Fibroblast of lung (primary cell): ENCODE measurements around the gene CCN5. TPM values are rescaled to one million over a fixed set of nuclear protein-coding genes. Genes with fewer than 3 reads are reported as not detected.
A peak's percentile ranks its signal among the peaks of the same experiment; 100 is the strongest.

Experiments
- DNase-seq, 2 donors: peaks; one replicate each; pipeline versions ENCODE4 v3.0.0 to v3.0.0-alpha.2; 2010; ENCODE audit warnings: low read depth in 2 of 2
- H2AFZ ChIP-seq: 2 replicates; pipeline ENCODE4 v1.5.1; 2012; ENCODE audit warnings: low read length, control low read depth, inconsistent platforms
- H3K27ac ChIP-seq: 2 replicates; pipeline ENCODE4 v1.5.1; 2011; ENCODE audit warnings: low read length, control low read depth; ENCODE audit not compliant: insufficient read depth
- H3K27me3 ChIP-seq: 2 replicates; pipeline ENCODE4 v1.5.1; 2011; ENCODE audit warnings: mild to moderate bottlenecking, low read length; ENCODE audit not compliant: control insufficient read depth, insufficient read depth
- H3K36me3 ChIP-seq: 2 replicates; pipeline ENCODE4 v1.5.1; 2011; ENCODE audit warnings: low read length; ENCODE audit not compliant: control insufficient read depth, insufficient read depth
- H3K4me1 ChIP-seq: 2 replicates; pipeline ENCODE4 v1.5.1; 2011; ENCODE audit warnings: low read length; ENCODE audit not compliant: control insufficient read depth, insufficient read depth; ENCODE audit errors: extremely low read depth
- H3K4me2 ChIP-seq: 2 replicates; pipeline ENCODE4 v1.5.1; 2011; ENCODE audit warnings: low read length, control low read depth; ENCODE audit not compliant: insufficient read depth; ENCODE audit errors: extremely low read depth
- H3K4me3 ChIP-seq, 4 experiments: fragments of 200-600 bp in 1 of 4; sonication (generic) in 1 of 4; replicated peaks in 1 of 4; 2 replicates each; pipeline ENCODE4 v1.5.1; 2011 to 2016; ENCODE audit warnings: low read length in 4 of 4, low read depth in 3 of 4, mild to moderate bottlenecking in 3 of 4, control low read depth in 2 of 4, inconsistent platforms in 1 of 4, mixed read lengths in 1 of 4; ENCODE audit not compliant: insufficient read depth in 1 of 4; ENCODE audit errors: control extremely low read depth in 1 of 4
- H3K79me2 ChIP-seq: 2 replicates; pipeline ENCODE4 v1.5.1; 2012; ENCODE audit warnings: mild to moderate bottlenecking, low read length, inconsistent platforms; ENCODE audit not compliant: control insufficient read depth, insufficient read depth
- H3K9ac ChIP-seq: 2 replicates; pipeline ENCODE4 v1.5.1; 2011; ENCODE audit warnings: mild to moderate bottlenecking, low read length, control low read depth; ENCODE audit not compliant: insufficient read depth
- H3K9me3 ChIP-seq: 2 replicates; pipeline ENCODE4 v1.5.1; 2012; ENCODE audit warnings: low read depth, low read length; ENCODE audit not compliant: control insufficient read depth, insufficient read depth
- H4K20me1 ChIP-seq: 2 replicates; pipeline ENCODE4 v1.5.1; 2011; ENCODE audit warnings: low read length; ENCODE audit not compliant: control insufficient read depth, insufficient read depth; ENCODE audit errors: extremely low read depth
- EZH2 ChIP-seq: IDR thresholded peaks from 2 replicates; pipeline ENCODE4 v1.5.1; 2012; ENCODE audit warnings: low read length, control low read depth, mild to moderate bottlenecking; ENCODE audit errors: missing control alignments
- polyA plus RNA-seq, 2 donors: library from polyadenylated mRNA; depleted of rRNA in 1 of 2; stranded (reverse) in 1 of 2; unstranded in 1 of 2; fragments of >200 nt; gene quantifications; 2 replicates each; pipeline ENCODE4 v1.2.1, GENCODE V29; 2011 to 2012; ENCODE audit warnings: missing spikeins in 1 of 2
- total RNA-seq: library from RNA; depleted of rRNA; stranded (reverse); fragments of >200 nt; gene quantifications from 2 replicates; pipeline ENCODE4 v1.2.1, GENCODE V29; 2014
- TF ChIP-seq, protein P1 (sequence below), 2 donors: IDR thresholded peaks in 1 of 2; conservative IDR thresholded peaks in 1 of 2; 1 replicate in 1 of 2; 2 replicates in 1 of 2; pipeline ENCODE4 v1.5.1; 2011 to 2012; ENCODE audit warnings: low read length in 2 of 2, control low read depth in 1 of 2, inconsistent platforms in 1 of 2, low read depth in 1 of 2, mild to moderate bottlenecking in 1 of 2

Gene CCN5
- total and polyA plus RNA-seq, 2 donors (not counting 1 experiment from before 2014, with no cell fraction given) = 31.4 to 122 TPM

DNA sequence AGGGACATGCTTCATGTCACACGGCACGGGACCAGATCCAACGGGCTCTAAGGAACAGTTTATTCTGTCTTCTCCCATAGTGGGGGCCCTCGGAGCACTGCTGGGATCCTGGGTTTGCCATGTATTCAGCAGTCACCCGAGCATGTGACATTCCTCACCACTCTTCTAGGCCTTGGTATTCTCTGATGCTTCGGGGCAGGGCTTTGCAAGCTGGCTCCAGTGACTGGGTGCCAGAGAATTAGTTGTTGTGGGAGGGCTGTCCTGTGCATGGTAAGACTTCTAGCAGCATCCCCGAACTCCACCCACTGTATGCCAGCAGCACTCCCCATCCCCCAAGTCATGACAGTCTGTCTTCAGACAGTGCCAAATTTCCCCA lies 5.4 kb downstream of the CCN5 start:
- Histone ChIP-seq H3K9ac (no peak overlapping the region), H2AFZ (no peak overlapping the region), H3K9me3 (no peaks in the 10 kb centered on the region), H3K4me2 (peak overlapping the region; percentile 21), H3K27ac (peak overlapping the region; percentile 48), H3K79me2 (no peaks in the 10 kb centered on the region), H3K4me1 (peaks cover 16% of the 10 kb centered on the region), H4K20me1 (no peaks in the 10 kb centered on the region), H3K4me3 (no peak overlapping the region), H3K36me3 (no peaks in the 10 kb centered on the region), H3K27me3 (peaks cover 5% of the 10 kb centered on the region)
- DNase-seq = peak; percentile 58 to 71
- TF ChIP-seq, protein P1, sequence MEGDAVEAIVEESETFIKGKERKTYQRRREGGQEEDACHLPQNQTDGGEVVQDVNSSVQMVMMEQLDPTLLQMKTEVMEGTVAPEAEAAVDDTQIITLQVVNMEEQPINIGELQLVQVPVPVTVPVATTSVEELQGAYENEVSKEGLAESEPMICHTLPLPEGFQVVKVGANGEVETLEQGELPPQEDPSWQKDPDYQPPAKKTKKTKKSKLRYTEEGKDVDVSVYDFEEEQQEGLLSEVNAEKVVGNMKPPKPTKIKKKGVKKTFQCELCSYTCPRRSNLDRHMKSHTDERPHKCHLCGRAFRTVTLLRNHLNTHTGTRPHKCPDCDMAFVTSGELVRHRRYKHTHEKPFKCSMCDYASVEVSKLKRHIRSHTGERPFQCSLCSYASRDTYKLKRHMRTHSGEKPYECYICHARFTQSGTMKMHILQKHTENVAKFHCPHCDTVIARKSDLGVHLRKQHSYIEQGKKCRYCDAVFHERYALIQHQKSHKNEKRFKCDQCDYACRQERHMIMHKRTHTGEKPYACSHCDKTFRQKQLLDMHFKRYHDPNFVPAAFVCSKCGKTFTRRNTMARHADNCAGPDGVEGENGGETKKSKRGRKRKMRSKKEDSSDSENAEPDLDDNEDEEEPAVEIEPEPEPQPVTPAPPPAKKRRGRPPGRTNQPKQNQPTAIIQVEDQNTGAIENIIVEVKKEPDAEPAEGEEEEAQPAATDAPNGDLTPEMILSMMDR (conservative IDR thresholded peaks at IDR 0.05 in 1 of 2, IDR thresholded peaks at IDR 0.05 in 1 of 2; ENCODE audit: low read depth in 1 of 2, low read length in 2 of 2) = no peak
- TF ChIP-seq EZH2 = no peak

DNA sequence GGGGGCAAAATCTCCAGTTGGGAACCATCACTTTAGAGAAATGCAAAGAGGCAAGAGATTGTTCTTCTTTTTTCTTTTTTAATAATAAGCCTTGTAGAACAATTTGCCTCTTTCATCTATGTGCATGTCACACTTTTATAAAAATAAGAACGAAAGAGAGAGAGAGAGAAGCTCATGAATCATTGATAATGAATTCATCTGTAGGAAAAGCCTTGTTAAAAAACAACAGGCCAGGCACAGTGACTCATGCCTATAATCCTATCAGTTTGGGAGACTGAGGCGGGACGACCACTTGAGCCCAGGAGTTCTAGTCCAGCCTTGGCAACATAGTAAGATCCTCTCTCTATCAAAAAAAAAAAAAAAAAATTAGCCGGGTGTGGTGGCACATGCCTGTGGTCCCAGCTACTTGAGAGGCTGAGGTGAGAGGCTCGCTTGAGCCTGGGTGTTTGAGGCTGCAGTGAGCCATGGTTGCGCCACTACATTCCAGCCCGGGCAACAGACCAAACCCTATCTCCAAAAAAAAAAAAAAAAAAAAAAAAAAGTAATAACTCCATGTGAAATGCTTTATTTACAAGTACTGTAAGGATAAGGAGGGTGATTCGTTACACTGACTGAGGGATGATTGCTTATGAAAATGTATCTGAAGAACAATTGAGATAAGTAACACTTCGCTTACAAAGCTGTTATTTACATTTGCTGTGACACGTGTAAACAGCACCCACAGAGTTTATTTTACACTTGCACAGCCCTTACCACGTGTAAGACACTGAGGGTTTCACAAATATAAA lies 6.0 kb downstream of the CCN5 start:
- Histone ChIP-seq H3K36me3 (no peaks in the 10 kb centered on the region), H3K4me1 (peaks cover 16% of the 10 kb centered on the region), H3K4me3 (no peak overlapping the region), H3K9me3 (no peaks in the 10 kb centered on the region), H3K4me2 (peak overlapping the region; percentile 21), H3K27me3 (peaks cover 5% of the 10 kb centered on the region), H3K9ac (no peak overlapping the region), H4K20me1 (no peaks in the 10 kb centered on the region), H2AFZ (no peak overlapping the region), H3K27ac (peak overlapping the region; percentile 48), H3K79me2 (no peaks in the 10 kb centered on the region)
- no peak for TF ChIP-seq EZH2
- TF ChIP-seq, protein P1 (conservative IDR thresholded peaks at IDR 0.05 in 1 of 2, IDR thresholded peaks at IDR 0.05 in 1 of 2; ENCODE audit: low read depth in 1 of 2, low read length in 2 of 2) = no peak
- peak; percentile 91 to 94 for DNase-seq

DNA sequence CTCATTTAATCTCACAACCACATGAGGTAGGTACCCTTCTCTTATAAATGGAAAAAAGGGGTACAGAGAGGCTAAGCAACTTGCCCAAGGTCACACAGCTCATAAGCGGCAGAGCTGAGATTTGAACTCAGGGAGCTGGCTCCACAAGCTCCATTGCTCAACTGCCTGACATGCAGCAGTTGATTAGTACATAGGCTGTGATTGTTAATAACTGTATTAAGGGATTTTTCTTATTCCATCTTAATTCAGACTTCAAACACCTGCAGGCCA lies 6.6 kb downstream of the CCN5 start:
- H3K27ac ChIP-seq = no peak overlapping the region
- H3K4me2 ChIP-seq = peak overlapping the region; percentile 0

More for the DNA sequence above, 6.6 kb downstream of the CCN5 start:
- Histone ChIP-seq H3K9ac (no peak overlapping the region), H3K9me3 (no peaks in the 10 kb centered on the region), H3K79me2 (no peaks in the 10 kb centered on the region), H3K36me3 (no peaks in the 10 kb centered on the region), H3K27me3 (peaks cover 6% of the 10 kb centered on the region), H2AFZ (no peak overlapping the region), H3K4me3 (no peak overlapping the region), H4K20me1 (no peaks in the 10 kb centered on the region), H3K4me1 (peaks cover 14% of the 10 kb centered on the region)
- TF ChIP-seq, protein P1 (conservative IDR thresholded peaks at IDR 0.05 in 1 of 2, IDR thresholded peaks at IDR 0.05 in 1 of 2; ENCODE audit: low read depth in 1 of 2, low read length in 2 of 2) = no peak
- TF ChIP-seq EZH2 = no peak
- no peak for DNase-seq
